Measurements from ENCODE around the gene SLC25A38. TPM values are rescaled to one million over a fixed set of nuclear protein-coding genes. Genes with fewer than 3 reads are reported as not detected.

Gene SLC25A38
- total RNA-seq, 1 experiment from 2014 or later: 26.7 TPM

DNA sequence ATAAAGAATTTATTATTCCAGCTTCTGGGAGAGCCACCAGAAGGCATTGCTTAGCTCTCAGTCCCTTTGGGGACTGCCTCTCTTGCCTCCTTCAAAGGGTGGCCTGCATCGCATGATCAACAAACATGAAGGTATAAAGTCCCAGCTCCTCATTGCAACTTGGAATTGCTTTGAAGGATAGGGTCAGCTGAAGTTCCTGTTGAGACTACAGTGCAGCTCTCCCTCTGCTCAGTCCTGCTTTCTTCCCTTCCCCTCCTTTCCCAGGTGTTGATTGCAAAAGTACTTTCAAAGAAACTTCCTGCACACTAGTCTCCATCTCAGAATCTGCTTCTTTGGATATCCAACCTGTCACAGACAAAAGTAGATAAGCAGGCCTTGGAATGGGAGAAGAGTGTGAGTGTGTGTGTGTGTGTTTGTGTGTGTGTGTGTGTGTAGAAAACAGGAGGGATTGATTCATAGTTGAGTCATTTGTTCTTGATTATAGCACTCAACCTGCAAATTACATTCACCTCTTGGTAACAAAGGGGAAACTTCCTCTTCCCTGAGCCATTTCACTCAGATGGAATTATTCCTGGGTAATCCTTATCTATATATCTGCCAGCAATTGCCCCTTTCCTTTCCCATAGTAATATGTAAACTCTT lies 40.0 kb upstream of the SLC25A38 start:
- H3K4me1 ChIP-seq (ENCODE audit: control insufficient read depth in 1 of 2, insufficient read depth in 2 of 2, low read length in 2 of 2): no peaks in the 10 kb centered on the region
- H3K79me2 ChIP-seq (ENCODE audit: insufficient read depth, low read length): no peaks in the 10 kb centered on the region
- H4K20me1 ChIP-seq (ENCODE audit: insufficient read depth): no peaks in the 10 kb centered on the region
- H3K36me3 ChIP-seq (ENCODE audit: control insufficient read depth in 1 of 2, insufficient read depth in 2 of 2, low read length in 2 of 2): no peaks in the 10 kb centered on the region
- no peak overlapping the region for H3K4me2 ChIP-seq (ENCODE audit: low read length)
- no peaks in the 10 kb centered on the region for H3K9me3 ChIP-seq (ENCODE audit: control insufficient read depth in 1 of 2, insufficient read depth in 1 of 2, low read depth in 1 of 2, low read length in 2 of 2)
- peaks cover 32% of the 10 kb centered on the region for H3K27me3 ChIP-seq (ENCODE audit: insufficient read depth, low read length)
- POLR2A ChIA-PET: no interaction called here
- H3K27ac ChIP-seq (ENCODE audit: low read depth, low read length): no peak overlapping the region
- ATAC-seq (no peak), DNase-seq (ENCODE audit: low read depth, low spot score) (no peak)
- CTCF ChIA-PET: no interaction called here
- intact Hi-C loops (cut with micrococcal nuclease): no loop called here
- H3K4me3 ChIP-seq (replicated peaks in 1 of 2; ENCODE audit: low read depth in 1 of 2, low read length in 2 of 2): no peak overlapping the region
- H2AFZ ChIP-seq (ENCODE audit: low read depth, low read length, poor library complexity, severe bottlenecking): no peak overlapping the region
- H3K9me2 ChIP-seq (ENCODE audit: insufficient read depth): 0 out of 2 replicates have a peak, but pooled peaks cover 3% of the 10 kb centered on the region
- no peak overlapping the region for H3K9ac ChIP-seq (ENCODE audit: low read length)
- TF ChIP-seq ATF3 (IDR thresholded peaks at IDR 0.05) (no peak), CEBPB (IDR thresholded peaks at IDR 0.05; ENCODE audit: low read depth) (no peak), POLR2AphosphoS5 (IDR thresholded peaks at IDR 0.05; ENCODE audit: low read depth, low read length) (no peak), FOSL1 (IDR thresholded peaks at IDR 0.05; ENCODE audit: low read depth) (no peak), ZBTB33 (IDR thresholded peaks at IDR 0.05; ENCODE audit: extremely low read depth, insufficient replicate concordance, low read length) (no peak), SIN3A (IDR thresholded peaks at IDR 0.05; ENCODE audit: low read depth) (no peak), EGR1 (IDR thresholded peaks at IDR 0.05; ENCODE audit: low read depth) (no peak)
- no TSS peak for BruUV-seq (replicated peaks)
- RAD21 ChIA-PET (ENCODE audit: low non-redundant PET in 1 of 2, low total read pairs in 2 of 2, uncharacterized antibody in 2 of 2, unreplicated experiment in 2 of 2): no interaction called here

DNA sequence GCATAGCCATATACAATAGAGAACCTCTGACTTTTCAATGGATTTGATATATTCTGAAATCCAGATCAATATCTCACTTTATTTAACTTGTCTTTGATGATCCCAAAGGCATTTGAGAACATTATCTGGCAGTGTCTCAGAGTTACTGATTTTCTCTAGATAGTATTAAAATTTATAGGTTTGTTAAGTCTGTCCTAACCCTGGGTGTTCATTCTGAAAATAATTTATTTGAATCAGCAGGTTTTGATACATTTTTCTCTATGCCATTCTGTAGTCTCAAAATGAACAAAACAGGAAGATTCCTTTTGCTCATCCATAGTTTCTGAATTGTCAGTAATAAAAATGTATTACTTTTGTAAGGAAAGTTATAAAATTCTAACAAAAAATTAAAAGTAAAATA lies 39.4 kb upstream of the SLC25A38 start:
- POLR2A ChIA-PET: no interaction called here
- RAD21 ChIA-PET (ENCODE audit: low non-redundant PET in 1 of 2, low total read pairs in 2 of 2, uncharacterized antibody in 2 of 2, unreplicated experiment in 2 of 2): no interaction called here
- Histone ChIP-seq H3K4me2 (ENCODE audit: low read length) (no peak overlapping the region), H3K4me3 (replicated peaks in 1 of 2; ENCODE audit: low read depth in 1 of 2, low read length in 2 of 2) (no peak overlapping the region), H3K27me3 (ENCODE audit: insufficient read depth, low read length) (peaks cover 32% of the 10 kb centered on the region), H4K20me1 (ENCODE audit: insufficient read depth) (no peaks in the 10 kb centered on the region), H3K4me1 (ENCODE audit: control insufficient read depth in 1 of 2, insufficient read depth in 2 of 2, low read length in 2 of 2) (no peaks in the 10 kb centered on the region), H3K79me2 (ENCODE audit: insufficient read depth, low read length) (no peaks in the 10 kb centered on the region), H3K9ac (ENCODE audit: low read length) (no peak overlapping the region), H3K9me2 (ENCODE audit: insufficient read depth) (0 out of 2 replicates have a peak, but pooled peaks cover 3% of the 10 kb centered on the region), H2AFZ (ENCODE audit: low read depth, low read length, poor library complexity, severe bottlenecking) (no peak overlapping the region), H3K27ac (ENCODE audit: low read depth, low read length) (no peak overlapping the region), H3K36me3 (ENCODE audit: control insufficient read depth in 1 of 2, insufficient read depth in 2 of 2, low read length in 2 of 2) (no peaks in the 10 kb centered on the region), H3K9me3 (ENCODE audit: control insufficient read depth in 1 of 2, insufficient read depth in 1 of 2, low read depth in 1 of 2, low read length in 2 of 2) (no peaks in the 10 kb centered on the region)
- ATAC-seq: no peak
- CTCF ChIA-PET: no interaction called here
- no peak for DNase-seq (ENCODE audit: low read depth, low spot score)
- TF ChIP-seq SRF (IDR thresholded peaks at IDR 0.05; ENCODE audit: low read depth): no peak
- no peak for TF ChIP-seq FOSL1 (IDR thresholded peaks at IDR 0.05; ENCODE audit: low read depth)
- TF ChIP-seq CTCF (IDR thresholded peaks at IDR 0.05 in 2 of 3, conservative IDR thresholded peaks at IDR 0.05 in 1 of 3; ENCODE audit: borderline replicate concordance in 1 of 3, insufficient read depth in 1 of 3, low read depth in 2 of 3, low read length in 2 of 3): no peak
- intact Hi-C loops (cut with micrococcal nuclease): no loop called here
- BruUV-seq (replicated peaks): no TSS peak

All from HCT116 (cell line).